HG02973 (cell line): Measurements from ENCODE around the gene MUC13.

ENCODE experiments used
- ATAC-seq: cut with Tn5 transposase; IDR thresholded peaks from one replicate; pipeline ENCODE4 v1.9.1; 2021; ENCODE audit warnings: moderate library complexity; ENCODE audit not compliant: unreplicated experiment

The MUC13 gene

DNA sequence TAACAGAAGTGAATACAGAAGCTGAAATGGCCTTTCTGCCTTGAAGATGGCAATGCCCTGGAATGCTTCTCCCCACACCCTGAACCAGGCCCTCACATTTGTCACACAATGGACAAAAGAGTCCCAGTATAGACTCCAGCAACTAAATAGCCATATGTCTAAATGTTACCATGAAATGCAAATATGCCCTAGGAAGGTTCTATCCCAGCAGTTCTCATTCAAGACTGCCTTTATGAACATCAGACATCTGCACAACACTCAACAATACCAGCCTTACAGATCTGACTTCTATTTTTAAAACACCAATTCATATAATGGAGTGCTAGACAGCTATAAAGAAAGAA, 55.2 kb downstream of the MUC13 start:
- no peak for ATAC-seq

DNA sequence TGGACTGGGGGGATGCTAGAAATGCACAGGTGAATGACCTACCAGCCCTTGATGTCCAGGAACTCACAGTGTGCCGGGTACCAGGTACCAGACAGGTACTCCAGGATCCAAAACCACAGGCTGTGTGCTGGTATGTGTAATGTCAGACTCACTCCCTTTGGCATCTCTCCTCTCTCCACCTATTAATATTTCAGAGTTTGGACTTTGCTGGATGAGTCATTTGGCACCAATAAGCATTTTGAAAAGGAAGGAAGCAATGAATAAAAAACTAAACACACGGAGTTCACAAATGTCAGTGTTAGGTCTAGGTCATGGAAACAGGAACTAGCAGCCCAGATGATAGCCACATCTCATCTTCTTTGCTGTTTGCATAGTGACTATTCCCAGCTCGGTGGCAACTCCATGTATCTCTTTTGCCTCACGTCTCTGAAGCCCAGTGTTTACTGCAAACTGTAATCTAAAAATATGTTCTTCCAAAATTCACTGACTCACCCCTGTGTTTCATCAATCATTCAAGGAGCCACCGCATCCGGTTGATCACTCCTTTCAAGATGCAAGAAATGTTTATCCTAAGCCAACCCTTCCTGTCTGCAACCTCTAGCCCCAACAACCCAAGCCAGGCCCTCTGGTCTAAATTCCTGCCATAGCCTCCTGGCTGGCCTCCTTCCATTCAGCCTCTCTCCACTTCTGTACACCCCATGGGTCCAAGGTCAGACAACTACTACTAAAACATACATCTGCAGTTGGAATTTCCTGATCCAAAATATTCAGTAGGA, 55.8 kb downstream of the MUC13 start:
- no peak for ATAC-seq

DNA sequence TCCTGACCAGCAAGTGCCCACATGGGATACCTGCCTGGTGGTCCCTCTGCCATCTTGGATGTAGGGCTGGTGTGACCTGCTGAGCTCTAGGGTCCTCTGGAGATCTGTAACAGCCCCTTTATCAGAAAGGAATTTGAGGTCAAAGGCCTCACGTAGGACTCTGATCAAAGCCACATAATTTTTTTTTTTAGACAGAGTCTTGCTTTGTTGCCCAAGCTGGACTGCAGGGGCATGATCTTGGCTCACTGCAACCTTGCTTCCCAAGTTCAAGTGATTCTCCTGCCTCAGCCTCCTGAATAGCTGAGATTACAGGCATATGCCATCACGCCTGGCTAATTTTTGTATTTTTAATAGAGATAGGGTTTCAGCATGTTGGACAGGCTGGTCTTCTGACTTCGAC, 56.9 kb downstream of the MUC13 start:
- ATAC-seq: no peak

DNA sequence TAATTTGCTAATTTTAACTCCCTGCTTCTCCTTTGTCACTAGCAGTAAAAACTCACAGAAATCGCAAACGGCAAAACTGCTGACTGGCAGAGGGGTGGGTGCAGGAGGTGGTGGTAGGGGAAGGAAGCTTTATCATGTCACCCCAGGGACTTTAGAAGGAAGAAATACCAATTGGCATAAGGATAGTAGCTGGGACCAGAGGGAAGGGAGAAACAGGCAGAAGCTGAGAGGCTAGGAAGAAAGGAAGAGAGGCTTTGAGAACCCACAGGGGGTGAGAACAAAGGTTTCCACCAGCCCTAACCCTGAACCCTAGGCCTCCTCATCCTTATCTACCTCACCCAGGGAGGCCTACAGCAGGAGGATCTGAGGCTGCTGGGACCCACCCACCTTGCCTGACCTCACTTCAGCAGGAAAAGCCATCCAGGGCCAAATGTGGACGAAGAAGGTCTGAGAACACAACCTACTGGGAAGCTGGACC, 58.1 kb downstream of the MUC13 start:
- ATAC-seq: no peak

- ATAC-seq: no peak
Measured at GRCh38 chr3:124873226-124873625, 61.3 kb downstream of the MUC13 start.

DNA sequence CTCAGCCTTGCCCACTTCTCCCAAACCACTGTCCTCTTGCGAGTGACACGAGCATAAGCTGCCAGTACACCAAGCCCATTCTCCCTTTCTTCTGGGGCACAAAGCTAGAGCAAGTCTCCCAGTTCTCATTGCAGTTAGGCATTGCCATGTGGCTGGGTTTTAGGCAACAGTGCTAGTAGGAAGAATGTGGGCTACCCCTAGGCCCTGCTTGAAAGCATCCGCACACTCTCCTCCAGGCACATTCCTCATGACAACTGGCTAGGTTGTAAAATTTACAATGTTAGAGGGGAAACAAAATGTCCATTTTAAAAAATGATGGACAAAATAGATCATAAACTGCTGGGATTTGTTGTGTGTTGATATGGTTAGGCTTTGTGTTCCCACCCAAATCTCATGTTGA, 67.0 kb downstream of the MUC13 start:
- ATAC-seq: no peak

DNA sequence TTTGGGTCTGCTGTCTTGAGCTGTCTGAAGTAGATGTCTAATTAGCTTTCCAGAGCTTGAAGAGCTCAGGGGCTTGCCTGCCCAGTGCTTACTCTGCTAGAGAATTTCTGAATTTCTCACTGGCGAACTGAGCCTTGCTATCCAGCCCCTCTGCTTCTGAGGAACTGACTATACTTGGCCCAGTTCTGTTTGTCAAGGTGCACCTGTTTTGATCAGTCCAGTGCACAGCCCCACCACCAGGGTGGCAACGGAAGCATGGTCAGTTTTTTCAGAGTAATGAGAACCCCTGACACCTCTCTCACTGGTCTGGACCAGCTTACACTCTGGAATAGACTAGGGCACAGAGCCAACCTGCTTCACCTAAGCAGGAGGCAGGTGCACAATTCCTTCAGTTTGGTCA, 72.5 kb downstream of the MUC13 start:
- ATAC-seq: no peak

GRCh38 chr3:124861041-124861440, 73.5 kb downstream of the MUC13 start:
- ATAC-seq: no peak

- ATAC-seq: no peak
Measured at GRCh38 chr3:124860599-124860998, 74.0 kb downstream of the MUC13 start.

DNA sequence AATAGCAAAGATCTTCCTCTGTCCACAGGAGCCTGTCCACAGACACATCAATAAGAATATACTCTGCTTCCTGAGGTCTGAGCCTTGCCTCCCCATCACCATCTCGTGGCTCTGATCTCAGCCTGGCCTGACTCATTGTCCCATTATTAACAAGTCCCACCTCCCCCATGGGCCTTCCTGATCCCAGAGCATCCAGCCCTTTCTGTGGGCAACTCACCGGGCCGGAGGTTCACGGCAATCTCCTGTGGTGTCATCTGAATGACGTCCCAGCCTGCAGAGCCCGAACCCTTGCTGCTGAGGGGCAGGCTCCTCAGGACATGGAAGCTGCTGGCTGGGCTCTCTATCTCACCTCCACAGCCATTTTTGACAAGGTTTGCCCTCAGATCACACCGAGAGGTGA, 75.5 kb downstream of the MUC13 start:
- no peak for ATAC-seq

DNA sequence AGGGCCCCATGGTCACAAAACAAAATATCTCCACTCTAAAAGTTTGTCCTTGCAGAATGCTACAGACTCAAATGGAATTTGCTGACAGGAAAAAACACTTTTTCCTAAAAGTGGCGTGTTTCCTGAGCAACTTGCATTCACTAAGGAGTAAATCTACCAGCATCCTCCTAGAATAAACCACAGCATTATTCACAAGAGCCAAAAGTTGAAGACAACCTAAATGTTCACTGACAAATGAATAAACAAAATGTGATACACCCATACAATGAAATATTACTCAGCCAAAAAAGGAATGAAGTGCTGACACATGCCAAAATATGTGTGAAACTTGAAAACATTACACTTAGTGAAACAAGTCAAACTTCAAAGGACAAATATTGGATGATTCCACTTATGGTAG, 76.3 kb downstream of the MUC13 start:
- no peak for ATAC-seq

DNA sequence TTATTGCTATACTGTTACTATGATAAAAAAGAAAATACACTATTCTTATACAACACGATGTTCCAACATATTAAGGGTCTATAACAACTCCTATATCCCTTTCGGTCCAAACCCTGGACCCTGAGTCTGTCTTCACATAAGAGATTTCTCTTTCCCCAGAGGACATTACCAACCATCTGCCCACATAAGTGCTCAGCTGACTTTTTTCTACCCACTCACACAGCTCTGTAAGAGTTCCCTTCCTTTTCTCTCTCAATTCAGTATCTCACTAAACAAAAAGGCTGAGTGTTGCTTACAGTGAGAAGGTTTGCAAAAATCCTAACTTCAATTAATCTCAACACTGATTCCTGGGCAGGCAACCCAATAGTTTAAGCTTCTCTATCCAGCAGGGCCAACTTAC, 77.9 kb downstream of the MUC13 start:
- no peak for ATAC-seq
